ENCODE measurements around the gene BLACAT1.

- TF ChIP-seq CTCF (IDR thresholded peaks at IDR 0.05), result no peak
- no peak for TF ChIP-seq POLR2A (IDR thresholded peaks at IDR 0.05)
These were observed 45.1 kb downstream of the BLACAT1 start for GRCh38 chr1:205410581-205411298.
